ENCODE data around the gene RBMS3. TPM values are rescaled to one million over a fixed set of nuclear protein-coding genes. Genes with fewer than 3 reads are reported as not detected.
A peak's percentile ranks its signal among the peaks of the same experiment; 100 is the strongest.

The RBMS3 gene
- total RNA-seq, 1 donor from 2014 or later: 47.6 TPM

DNA sequence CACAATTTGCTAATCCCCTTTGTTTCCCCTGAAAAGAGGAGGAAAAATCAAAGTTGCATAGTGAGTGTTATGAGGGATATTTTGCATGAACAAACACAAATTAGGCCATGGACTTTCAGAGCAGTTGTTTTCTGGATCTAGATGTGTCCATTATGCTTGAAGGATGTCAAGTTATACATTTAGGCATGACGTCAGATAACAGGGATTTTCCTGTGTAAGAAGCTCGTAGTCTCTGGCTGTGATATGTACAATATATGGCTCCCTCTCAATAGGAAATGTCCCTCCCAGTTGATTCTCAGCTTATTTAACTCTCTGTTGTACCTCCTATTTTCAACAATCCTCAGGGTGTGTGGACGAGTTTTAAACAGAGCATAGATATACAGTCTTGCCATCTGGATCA lies 171.0 kb downstream of the RBMS3 start:
- H3K4me3 Mint-ChIP-seq (ENCODE audit: unreplicated experiment): no peak overlapping the region
- H3K27me3 Mint-ChIP-seq (ENCODE audit: low read depth): no peaks in the 10 kb centered on the region
- no peaks in the 10 kb centered on the region for H3K9me3 Mint-ChIP-seq (ENCODE audit: low read depth)
- peaks cover 35% of the 10 kb centered on the region for H3K4me1 Mint-ChIP-seq (ENCODE audit: low read depth)
- TF ChIP-seq, protein P1, sequence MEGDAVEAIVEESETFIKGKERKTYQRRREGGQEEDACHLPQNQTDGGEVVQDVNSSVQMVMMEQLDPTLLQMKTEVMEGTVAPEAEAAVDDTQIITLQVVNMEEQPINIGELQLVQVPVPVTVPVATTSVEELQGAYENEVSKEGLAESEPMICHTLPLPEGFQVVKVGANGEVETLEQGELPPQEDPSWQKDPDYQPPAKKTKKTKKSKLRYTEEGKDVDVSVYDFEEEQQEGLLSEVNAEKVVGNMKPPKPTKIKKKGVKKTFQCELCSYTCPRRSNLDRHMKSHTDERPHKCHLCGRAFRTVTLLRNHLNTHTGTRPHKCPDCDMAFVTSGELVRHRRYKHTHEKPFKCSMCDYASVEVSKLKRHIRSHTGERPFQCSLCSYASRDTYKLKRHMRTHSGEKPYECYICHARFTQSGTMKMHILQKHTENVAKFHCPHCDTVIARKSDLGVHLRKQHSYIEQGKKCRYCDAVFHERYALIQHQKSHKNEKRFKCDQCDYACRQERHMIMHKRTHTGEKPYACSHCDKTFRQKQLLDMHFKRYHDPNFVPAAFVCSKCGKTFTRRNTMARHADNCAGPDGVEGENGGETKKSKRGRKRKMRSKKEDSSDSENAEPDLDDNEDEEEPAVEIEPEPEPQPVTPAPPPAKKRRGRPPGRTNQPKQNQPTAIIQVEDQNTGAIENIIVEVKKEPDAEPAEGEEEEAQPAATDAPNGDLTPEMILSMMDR (IDR thresholded peaks at IDR 0.05): no peak
- peaks cover 2% of the 10 kb centered on the region for H3K36me3 Mint-ChIP-seq (ENCODE audit: low read depth)
- DNase-seq (ENCODE audit: low spot score): no peak
- no peak overlapping the region for H3K27ac Mint-ChIP-seq (ENCODE audit: unreplicated experiment)

DNA sequence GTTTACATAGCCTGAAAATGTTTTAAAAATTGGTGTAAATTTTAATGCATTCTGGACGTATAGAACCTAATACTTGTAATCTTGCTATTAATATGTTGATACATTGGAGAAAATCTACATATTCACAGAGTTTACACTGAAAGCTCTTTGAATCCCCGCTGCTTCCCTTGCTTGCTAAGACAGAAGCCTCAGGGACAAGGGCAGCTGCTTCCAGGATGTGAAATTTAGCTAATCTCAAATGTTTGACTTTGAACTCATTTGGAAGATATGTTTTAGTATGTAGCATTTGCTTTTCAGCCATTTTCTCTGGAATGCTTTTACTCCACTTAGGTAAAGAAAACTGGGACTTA lies 172.0 kb downstream of the RBMS3 start:
- Mint-ChIP-seq H3K36me3 (ENCODE audit: low read depth) (peaks cover 4% of the 10 kb centered on the region), H3K27me3 (ENCODE audit: low read depth) (no peaks in the 10 kb centered on the region), H3K4me3 (ENCODE audit: unreplicated experiment) (no peak overlapping the region), H3K4me1 (ENCODE audit: low read depth) (peaks cover 35% of the 10 kb centered on the region), H3K27ac (ENCODE audit: unreplicated experiment) (peak overlapping the region; percentile 85), H3K9me3 (ENCODE audit: low read depth) (no peaks in the 10 kb centered on the region)
- TF ChIP-seq, protein P1 (IDR thresholded peaks at IDR 0.05): no peak
- DNase-seq (ENCODE audit: low spot score): no peak

DNA sequence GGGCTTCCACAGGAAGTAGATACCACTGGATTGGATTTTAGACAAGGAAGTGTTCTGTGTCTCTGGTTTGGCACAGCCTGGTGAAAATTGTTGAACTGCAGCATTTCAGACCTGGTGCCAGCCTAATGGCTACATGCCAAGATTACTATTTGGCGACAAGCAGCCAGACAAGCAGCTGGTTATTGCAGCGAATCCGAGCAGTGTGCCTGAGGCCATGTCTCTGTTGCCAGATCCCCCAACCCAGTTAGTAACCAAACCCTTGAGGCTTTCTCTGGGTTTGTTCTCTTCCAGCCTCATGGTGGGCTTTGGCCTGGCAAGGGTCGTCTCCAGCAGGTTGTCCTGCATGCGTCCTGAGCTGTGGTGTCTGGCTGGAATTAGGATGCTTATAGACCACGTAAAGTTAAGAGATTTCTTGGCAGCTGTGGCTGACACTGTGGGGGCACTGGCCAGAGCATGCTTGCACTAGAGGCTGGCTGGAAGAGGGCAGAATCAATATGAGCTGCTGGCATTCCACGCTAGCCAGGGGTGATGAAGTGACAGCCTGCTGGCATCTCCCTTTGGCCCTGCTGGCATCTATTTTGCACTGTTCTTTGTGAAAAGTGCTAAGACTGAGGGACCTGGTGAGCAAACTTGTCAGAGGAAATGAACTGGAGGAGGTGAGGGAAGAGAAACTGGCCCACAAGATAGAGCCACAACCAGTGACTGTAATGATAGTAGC lies 172.6 kb downstream of the RBMS3 start:
- Mint-ChIP-seq H3K27me3 (ENCODE audit: low read depth) (no peaks in the 10 kb centered on the region), H3K4me3 (ENCODE audit: unreplicated experiment) (peak overlapping the region; percentile 33), H3K9me3 (ENCODE audit: low read depth) (no peaks in the 10 kb centered on the region), H3K27ac (ENCODE audit: unreplicated experiment) (peak overlapping the region; percentile 85), H3K4me1 (ENCODE audit: low read depth) (peaks cover 35% of the 10 kb centered on the region), H3K36me3 (ENCODE audit: low read depth) (peaks cover 4% of the 10 kb centered on the region)
- DNase-seq (ENCODE audit: low spot score): no peak
- TF ChIP-seq, protein P1 (IDR thresholded peaks at IDR 0.05): no peak

DNA sequence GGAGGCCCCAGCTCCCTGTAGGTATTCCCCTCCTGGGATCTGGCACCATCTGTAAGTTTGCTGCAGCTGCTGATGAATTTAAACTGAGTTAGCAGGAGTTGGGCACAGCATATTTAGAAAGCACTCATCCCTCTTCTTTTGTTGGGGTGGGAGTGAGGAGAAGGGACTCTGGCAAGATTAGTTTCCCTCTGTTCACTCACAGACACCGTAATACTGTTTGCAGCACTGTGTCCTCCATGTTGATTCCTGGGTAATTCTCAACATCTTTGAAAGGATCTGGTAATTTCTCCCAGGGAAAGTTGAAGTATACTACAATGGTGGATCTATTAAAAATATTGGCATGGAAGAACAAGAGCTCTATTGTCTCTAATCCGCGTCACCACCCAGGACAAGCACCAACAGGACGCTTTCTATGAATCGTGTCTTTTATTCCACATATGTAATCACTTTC lies 173.3 kb downstream of the RBMS3 start:
- Mint-ChIP-seq H3K4me3 (ENCODE audit: unreplicated experiment) (no peak overlapping the region), H3K9me3 (ENCODE audit: low read depth) (no peaks in the 10 kb centered on the region), H3K27ac (ENCODE audit: unreplicated experiment) (no peak overlapping the region)

DNA sequence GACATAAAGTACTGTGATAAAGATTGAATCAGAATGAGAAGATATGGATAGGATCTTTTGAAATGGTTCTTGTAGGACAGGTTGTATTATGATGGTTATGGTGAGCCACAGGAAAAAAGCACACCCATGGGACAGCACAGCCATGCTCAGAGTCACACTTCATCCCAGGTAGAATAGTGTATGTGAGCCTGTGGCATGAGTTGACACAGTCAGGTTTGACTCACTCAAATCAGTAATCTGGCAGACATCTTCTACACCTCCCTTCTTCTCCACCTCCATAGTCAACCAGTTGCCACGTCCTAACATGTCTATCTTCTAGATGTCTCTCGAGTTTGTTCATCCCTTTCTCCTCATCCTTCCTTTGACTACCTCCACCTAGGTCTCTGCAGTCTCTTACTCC lies 176.0 kb downstream of the RBMS3 start:
- TF ChIP-seq, protein P1 (IDR thresholded peaks at IDR 0.05): no peak
- Mint-ChIP-seq H3K4me3 (ENCODE audit: unreplicated experiment) (no peak overlapping the region), H3K36me3 (ENCODE audit: low read depth) (peaks cover 2% of the 10 kb centered on the region), H3K27me3 (ENCODE audit: low read depth) (no peaks in the 10 kb centered on the region), H3K27ac (ENCODE audit: unreplicated experiment) (no peak overlapping the region), H3K9me3 (ENCODE audit: low read depth) (peaks cover 3% of the 10 kb centered on the region), H3K4me1 (ENCODE audit: low read depth) (peaks cover 38% of the 10 kb centered on the region)
- no peak for DNase-seq (ENCODE audit: low spot score)

More for the DNA sequence above, 173.3 kb downstream of the RBMS3 start:
- TF ChIP-seq, protein P1 (IDR thresholded peaks at IDR 0.05): no peak
- Mint-ChIP-seq H3K4me1 (ENCODE audit: low read depth) (peaks cover 35% of the 10 kb centered on the region), H3K36me3 (ENCODE audit: low read depth) (peaks cover 4% of the 10 kb centered on the region), H3K27me3 (ENCODE audit: low read depth) (no peaks in the 10 kb centered on the region)
- DNase-seq (ENCODE audit: low spot score): no peak
